Right lung (tissue), 5 donors: Measurements from ENCODE around the gene HMG20B. TPM values are rescaled to one million over a fixed set of nuclear protein-coding genes. Genes with fewer than 3 reads are reported as not detected.
"Not testable (repeated sequence)": the region's sequence is repeated elsewhere in the genome, so short reads cannot be mapped to it uniquely, and the experiment has no call there.

ENCODE experiments used
- DNase-seq, 2 donors: peaks; one replicate each; pipeline ENCODE4 v3.0.0-alpha.2; 2013
- polyA plus RNA-seq, 5 donors: library from polyadenylated mRNA; unstranded; fragments of 120-200 nt; gene quantifications; one replicate each; pipeline versions ENCODE4 v1.2.1 to v1.2.3, GENCODE V29; 2013; ENCODE audit warnings: inconsistent platforms in 1 of 5, low replicate concordance in 1 of 5; ENCODE audit not compliant: insufficient read length in 5 of 5, insufficient read depth in 1 of 5

Gene HMG20B
- polyA plus RNA-seq, 5 donors = 72.5 to 129 (median 85.3) TPM

DNA sequence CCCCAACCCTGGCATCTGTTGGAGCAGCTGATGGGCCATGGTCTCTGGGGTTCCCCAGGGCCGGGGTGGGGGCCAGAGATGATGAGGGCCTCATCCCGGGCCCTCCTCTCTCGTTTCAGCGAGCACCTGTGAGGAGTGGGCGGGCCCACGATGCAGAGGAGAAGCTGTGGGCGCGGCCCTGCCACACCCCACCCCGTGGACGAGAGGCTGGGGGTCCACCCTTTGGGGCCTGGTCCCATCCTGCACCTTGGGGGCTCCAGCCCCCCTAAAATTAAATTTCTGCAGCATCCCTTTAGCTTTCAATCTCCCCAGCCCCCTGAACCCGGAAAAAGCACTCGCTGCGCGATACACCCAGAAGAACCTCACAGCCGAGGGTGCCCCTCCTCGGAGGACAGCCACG, 5.6 kb downstream of the HMG20B start:
- DNase-seq = no peak

DNA sequence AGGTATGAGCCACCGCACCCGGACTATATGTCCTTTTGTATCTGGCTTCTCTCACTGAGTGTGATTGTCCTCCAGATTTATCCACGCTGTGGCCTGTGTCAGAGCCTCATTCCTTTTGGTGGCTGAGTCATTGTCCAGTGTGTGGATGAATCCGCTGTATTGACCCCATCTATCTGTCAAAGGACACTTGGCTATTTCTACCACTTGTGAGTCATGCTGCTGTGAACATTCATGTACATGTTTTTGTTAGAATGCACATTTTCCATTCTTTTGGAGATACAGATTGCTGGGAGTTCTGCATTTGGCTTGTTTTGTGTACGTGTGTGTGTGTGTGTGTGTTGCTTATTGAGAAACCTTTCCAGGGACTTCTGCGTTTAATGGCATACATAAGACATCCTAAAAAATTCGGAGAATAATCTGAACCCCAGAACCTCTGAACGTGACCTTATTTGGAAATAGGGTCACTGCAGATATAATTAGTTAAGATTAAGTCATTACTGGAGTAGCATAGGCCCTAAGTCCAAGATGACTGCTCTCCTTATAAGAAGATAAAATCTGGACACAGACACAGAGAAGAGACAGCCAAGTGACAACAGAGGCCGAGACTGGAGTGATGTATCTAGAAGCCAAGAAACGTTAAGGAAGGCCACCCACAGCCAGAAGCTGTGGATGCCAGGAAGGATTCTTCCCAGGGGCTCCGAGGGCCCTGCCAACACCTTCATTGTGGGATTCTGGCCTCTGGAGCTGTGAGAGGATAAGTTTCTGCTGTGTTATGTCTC, 7.6 kb downstream of the HMG20B start:
- DNase-seq = peak; percentile 67 to 78

DNA sequence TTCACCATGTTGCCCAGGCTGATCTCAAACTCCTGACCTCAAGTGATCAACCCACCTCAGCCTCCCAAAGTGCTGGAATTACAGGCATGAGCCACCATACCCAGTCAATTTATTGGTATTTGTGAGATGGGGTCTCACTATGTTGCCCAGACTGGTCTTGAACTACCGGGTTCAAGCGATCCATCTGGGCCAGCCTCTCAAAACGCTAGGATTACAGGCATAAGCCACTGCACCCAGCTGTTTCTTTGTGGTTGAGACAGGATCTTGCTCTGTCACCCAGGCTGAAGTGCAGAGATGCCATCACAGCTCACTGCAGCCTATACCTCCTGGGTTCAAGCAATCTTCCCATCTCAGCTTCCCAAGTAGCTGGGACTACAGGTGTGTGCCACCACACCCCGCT, 9.0 kb downstream of the HMG20B start:
- DNase-seq = not testable (repeated sequence)

DNA sequence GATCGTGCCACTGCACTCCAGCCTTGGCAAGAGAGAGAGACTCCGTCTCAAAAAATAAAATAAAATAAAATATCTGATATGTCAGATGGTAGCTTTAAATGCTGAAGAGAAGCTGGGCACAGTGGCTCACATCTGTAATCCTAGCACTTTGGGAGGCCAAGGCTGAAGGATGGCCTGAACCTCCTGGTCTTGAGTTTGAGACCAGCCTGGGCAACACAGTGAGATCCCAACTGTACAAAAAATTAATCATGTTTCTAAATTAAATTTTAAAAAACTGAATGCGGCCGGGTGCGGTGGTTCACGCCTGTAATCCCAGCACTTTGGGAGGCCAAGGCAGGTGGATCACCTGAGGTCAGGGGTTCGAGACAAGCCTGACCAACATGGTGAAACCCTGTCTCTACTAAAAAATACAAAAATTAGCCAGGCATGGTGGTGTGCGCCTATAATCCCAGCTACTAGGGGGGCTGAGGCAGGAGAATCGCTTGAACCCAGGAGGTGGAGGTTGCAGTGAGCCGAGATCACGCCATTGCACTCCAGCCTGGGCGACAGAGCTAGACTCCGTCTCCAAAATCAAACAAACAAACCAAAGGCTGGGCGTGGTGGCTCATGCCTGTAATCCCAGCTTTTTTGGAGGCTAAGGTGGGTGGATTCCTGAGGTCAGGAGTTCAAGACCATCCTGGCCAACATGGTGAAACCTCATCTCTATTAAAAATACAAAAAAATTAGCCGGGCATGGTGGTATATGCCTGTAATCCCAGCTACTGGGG, 11.5 kb downstream of the HMG20B start:
- DNase-seq = not testable (repeated sequence)

DNA sequence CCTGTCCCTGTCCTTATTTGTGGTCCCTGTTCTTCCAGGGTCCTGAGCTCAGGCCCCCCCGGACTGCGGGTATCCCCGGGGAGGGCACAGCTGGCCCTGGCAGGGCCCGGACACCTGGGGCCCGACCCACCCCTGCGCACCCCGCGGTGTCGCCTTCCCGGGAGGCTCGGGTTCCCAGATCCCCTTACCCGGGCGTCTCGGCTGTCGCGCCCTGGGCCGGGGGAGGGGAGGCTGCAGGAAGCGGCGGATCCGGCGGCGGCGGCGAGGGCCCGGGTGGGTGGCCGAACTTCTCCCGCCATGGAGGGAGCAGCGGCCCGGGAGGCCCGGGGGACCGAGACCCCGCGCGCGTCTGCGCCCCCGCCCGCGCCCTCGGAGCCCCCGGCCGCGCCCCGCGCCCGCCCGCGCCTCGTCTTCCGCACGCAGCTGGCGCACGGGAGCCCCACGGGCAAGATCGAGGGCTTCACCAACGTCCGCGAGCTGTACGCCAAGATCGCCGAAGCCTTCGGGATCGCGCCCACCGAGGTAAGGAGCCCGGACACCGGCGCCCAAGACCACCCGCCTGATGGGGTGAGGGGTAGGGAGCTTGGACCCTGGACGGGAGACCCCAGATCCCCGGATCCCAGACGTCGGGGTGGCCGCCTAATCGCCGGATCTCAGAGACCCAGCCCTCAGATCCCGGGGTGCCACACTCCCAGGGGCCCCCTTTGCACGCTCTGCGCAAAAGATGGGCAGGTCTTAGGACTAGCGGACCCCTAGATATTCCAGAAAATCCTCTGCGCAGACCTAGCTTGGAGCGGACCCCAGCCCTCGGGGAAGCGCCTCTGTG, 12.8 kb downstream of the HMG20B start, which contains the start of gene GIPC3:
Gene GIPC3, plus strand, starts transcription at position 178 of the 826 bp plus-strand sequence. Its CDS starts 120 bp downstream, at position 298.
- DNase-seq = no peak

DNA sequence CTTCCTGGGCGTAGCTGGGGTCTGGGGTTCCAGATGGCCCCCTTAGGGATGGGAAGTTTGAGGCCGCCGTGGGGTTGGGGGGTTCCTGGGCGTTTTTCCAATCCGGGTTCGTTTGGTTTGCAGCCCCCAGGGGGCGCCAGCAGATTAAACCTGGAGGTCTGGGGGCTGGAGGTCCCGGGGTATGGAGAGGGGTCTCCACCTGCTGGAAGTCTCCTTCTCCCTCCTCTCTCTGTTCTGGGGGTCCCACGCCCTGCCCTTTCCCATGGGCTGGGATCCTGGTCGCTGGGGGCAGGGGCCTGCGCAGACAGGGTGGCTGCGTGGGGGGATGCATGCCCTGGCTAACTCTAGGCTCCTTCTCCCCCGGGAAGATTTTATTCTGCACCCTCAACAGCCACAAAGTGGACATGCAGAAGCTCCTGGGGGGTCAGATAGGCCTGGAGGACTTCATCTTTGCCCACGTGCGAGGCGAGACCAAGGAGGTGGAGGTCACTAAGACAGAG, 13.4 kb downstream of the HMG20B start:
- DNase-seq = no peak

DNA sequence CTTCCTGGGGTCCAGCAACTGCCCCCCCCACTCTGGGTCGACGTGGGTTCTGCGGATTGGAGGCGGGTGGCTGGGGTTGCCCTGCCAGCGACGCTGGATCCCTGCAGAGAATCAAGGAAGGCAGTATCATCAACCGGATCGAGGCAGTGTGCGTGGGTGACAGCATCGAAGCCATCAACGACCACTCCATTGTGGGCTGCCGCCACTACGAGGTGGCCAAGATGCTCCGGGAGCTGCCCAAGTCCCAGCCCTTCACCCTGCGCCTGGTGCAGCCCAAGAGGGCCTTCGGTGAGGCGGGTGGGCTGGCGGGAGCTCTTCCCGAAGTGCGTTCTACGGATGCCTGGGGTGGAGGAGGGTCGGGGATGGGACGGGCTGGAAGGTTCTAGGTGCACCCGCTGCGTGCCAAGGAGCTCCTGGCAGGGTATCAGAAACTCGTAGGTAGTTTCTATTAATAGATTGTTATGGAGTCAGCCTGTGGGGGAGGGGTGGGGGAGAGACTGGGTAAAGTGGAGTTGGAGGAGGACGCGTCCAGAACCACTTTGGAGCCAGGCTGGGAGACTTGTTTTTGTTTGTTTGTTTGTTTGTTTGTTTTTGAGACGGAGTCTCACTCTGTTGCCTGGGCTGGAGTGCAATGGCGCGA, 14.1 kb downstream of the HMG20B start:
- no peak for DNase-seq

DNA sequence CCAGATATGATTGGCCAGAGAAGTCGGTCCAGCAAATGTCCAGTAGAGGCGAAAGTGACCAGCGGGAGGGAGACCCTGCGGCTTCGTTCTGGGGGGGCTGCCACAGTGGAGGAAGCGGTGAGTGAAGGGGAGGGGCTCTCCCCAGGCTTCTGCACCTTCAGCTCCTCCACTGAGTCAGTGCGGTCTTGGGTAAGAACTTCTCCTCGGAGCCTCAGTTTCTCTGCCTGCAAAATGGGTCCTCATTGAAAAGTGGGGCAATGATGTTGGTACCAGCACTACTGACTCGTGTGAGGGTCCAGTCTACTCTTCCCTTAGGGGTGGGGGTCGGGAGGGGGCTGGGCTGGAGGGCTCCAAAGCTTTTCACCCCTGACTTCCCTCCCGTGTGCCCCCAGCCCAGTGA, 16.7 kb downstream of the HMG20B start:
- DNase-seq = no peak

DNA sequence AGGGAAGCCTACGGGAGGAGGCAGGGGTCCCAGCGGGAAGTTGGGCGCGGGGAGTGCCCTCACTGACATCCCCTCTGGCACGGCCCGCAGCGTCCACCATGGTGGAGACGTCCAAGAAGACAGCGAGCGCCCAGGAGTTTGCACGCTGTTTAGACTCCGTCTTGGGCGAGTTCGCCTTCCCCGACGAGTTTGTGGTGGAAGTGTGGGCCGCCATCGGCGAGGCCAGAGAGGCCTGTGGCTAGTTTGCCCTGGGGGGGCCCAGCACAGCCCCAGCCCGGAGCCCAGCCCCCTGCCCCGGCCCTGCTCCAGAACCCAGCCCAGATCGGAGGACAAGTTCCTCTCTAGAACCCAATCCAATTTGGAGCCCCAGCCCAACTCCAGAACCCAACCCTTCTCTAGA, 17.2 kb downstream of the HMG20B start:
- no peak for DNase-seq

DNA sequence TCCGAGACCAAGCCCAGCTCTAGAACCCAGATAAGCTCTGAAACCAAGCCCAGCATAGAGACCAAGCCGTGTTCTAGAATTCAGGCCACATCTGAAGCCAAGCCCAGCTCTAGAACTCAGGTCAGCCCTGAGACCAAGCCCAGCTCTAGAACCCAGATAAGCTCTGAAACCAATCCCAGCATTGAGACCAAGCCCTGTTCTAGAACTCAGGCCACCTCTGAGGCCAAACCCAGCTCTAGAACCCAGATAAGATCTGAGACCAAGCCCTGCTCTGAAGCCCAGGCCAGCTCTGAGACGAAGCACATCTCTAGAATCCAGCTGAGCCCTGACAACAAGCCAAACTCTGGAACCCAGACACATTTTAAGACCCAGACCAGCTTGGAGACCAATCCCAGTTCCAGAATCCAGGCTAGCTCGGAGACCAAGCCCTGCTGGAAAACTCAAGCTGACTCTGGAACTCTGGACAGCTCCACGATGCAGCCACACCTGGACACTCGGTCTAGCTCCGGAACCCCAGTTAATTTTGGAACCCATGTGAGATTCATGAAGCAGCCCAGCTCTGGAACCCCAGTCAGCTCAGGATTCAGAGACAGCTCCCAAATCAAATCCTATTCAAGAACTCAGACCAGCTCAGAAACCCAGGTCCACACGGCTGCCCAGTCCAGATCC, 18.4 kb downstream of the HMG20B start:
- no peak for DNase-seq

DNA sequence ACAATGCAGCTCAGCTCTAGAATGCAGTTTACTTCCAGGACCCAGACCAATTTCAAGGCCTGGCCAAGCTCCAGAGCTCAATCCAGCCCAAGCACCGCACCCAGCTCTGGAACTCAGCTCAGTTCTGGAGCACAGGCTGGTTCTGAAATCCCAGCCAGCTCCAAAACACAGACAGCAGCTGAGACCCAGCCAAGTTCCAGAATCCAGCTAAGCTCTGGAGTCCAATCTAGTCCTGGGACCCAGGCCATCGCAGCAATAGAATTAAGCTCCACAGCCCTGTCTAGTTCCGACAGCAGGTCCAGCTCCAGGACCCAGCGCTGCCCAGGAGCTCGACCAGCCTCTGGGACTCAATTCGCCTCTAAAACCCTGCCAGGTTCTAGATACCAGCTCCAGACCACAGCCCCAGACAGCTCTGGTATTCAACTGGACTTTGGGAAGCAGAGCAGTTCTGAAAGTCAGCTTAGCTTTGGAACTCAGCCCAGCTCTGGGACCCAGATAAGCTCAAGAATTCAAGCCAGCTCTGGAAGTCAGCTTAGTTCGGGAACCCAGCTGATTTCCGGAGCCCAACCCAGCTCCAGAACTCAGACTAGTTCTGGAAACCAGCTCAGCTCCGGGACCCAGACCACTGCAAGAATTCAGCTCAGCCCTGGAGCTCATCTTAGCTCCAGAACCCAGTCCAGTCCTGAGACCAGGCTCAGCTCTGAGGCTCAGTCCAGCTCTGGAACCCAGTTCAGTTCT, 19.3 kb downstream of the HMG20B start:
- no peak for DNase-seq

DNA sequence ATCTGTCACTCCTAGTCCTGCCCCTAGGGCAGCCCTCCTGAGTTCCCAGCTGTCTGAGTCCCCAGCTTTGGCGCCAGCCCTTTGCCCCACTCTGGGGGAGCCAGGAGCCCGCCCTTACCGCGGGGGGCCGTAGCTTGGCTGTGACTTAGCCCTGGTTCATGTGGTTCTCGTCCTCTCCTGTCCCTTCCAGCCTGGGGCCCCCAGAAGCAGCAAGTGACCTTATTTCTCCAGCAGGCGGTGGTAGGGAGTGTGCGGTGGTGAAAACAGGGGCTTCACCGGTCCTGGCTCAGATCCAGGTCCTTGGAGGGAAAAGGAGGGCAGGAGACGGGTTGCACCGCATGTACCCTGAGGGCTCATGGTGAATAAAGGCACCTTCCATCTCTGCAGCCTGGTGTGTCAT, 20.4 kb downstream of the HMG20B start:
- DNase-seq = no peak

DNA sequence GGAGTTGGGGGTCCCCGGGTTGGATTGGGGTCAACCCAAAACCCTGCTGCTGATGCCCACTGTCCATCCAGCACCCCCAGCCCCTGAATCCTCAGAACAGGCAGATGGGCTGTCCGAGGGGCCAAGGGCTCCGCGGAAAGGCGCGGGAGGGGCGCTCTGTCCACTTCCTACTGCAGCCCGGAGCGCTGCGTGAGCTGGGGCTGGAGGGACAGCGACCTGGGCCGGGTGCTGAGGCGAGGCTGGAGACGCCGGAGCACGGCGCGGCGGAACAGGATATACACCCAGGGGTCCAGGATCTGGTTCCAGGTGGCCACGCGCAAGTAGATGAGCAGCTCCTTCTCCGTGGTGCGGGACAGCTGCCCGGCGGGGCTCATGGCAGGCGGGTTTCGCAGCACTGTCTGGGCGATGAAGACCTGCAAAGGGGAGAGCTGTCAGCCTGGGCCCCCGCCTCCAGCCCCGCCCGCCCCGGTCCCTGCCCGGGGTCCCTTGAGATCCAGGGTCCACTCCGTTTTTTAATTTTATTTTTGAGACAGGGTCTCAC, 22.8 kb downstream of the HMG20B start:
- no peak for DNase-seq

DNA sequence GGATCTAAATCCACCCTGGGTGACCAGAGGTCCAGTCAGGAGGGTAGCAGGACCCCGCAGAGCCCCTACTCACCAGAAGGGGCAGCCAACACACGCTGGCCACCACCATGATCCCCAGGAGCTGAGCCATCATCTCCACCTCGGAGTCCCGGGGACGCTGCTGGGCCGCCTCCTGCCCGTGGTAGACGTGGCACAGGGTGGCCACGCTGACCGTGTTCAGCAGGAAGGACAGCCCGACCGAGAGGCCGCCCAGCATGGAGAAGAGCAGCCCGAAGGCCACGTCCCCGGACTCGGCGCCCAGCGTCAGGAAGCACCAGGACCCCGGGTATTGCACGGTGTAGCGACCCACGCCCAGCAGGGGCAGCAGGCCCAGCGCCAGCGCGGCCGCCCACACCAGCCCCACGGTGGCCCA, 27.0 kb downstream of the HMG20B start:
- no peak for DNase-seq

DNA sequence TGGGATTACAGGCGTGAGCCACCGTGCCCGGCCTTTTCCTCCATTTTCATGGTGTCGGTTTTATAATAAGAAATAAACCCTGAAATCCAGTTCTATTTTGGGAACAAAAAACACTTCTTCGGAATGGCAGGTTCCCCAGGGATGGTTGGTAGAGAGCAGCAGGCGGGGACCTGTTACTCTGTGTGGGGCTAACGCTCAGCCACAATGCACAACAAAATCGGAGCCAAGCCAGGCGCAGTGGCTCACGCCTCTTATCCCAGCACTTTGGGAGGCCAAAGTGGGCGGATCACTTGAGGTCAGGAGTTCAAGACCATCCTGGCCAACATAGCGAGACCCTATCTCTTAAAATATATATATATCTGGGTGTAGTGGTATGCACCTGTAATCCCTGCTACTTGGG, 28.3 kb downstream of the HMG20B start:
- no peak for DNase-seq

DNA sequence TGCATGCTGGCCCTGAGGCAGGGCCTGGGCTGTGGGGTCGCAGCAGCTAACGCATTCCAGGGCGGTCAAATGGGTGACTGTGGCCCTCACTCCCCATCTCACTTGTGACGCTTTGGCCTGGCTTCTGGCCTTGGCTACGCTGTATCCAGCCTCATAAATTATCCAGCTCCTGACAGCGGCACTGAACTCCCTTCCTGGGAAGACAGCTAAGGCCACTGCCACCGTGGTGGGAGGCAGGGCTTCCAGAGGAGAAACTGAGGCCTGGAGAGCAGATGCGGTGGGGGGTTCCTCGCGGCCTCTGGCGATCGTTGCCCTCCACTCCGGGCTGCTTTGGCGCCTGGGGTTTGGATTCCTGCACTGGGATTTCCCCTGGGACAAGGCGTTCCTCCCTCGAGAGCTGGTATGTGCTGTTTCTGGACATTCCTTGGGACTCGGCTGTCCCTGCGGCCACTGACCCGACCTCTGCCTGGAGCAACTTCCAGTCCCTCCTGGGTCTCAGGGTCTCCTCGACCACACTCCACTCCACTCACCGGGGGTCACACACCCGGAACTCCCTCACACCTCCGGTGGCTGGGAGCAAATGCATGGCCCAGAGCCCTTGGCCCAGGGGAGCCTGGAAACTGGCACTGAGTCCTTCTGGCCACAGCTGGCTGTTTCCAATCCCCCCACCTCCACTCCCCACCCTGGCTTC, 30.5 kb downstream of the HMG20B start:
- no peak for DNase-seq

DNA sequence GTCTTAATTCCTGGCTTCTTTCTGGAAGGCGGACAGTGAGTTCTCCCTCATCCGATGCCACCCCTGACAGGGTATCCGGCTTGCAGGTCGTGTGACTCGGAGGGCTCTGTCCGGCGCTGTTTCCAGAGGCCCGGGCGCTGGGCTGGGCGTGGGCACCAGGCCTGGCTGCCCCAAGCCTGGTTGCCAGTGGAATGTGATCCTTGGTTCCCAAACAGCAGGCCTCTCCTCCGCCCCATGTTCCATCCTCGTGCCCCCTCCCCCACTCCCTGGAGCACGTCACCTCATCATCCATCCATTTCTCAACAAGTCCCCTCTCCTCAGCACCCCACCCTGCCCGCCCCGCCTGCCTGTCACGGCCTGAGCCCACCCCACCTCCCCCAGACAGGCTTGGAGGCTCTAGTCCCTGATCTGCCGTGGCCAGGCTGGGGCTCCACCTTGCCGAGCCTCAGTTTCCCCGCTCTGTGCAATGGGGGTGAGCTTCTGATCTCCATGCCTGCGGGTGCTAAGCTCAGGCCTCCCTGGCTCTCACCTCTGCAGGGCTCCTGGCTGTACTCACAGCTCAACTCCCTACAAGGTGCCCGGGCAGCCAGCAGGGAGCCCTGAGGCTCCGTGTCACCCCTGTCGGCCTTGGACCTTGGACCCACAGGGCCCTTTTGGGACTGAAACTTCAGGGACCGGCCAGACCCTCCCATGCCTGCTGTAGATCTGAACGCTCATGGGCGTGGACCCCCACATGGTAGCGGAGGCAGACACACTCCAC, 31.7 kb downstream of the HMG20B start:
- no peak for DNase-seq

DNA sequence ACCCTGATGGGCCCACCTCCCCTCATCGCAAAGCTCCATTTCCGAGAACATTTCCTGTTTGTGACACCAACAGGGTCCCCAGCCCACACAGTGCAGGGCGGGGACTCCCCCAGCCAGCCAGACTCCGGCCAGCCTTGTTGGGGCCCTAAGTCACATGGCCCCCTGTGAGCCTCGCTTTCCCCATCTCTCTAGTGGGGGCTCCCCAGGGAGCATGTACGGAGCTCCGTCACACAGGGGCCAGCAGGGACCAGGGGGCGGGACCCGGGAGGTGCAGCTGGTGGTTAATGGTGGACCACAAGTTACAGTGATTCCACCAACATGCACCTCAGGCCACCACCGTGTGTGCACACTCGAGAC, 32.2 kb downstream of the HMG20B start:
- no peak for DNase-seq

DNA sequence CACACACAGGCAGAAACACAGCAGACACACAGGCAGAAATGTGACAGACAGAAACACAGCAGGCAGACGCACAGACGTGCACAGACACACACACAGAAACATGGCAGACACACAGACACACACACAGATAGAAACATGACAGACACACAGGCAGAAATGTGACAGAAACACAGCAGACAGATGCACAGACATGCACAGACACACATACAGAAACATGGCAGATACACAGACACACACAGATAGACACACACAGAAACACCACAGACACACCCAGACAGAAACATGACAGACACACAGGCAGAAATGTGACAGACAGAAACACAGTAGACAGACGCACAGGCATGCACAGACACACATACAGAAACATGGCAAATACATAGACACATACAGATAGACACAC, 32.6 kb downstream of the HMG20B start:
- no peak for DNase-seq
